HFF-Myc (cell line): Measurements from ENCODE around the gene SIRPB2.

Experiments used
- DNase-seq: peaks from one replicate; pipeline ENCODE4 v3.0.0-alpha.2; 2011; ENCODE audit warnings: low read depth; ENCODE audit errors: extremely low read depth
- H3K4me3 ChIP-seq: replicated peaks from 2 replicates; pipeline ENCODE4 v1.5.1; 2011; ENCODE audit warnings: low read depth, mild to moderate bottlenecking, control low read depth, low read length
- CTCF ChIP-seq: IDR thresholded peaks from 2 replicates; pipeline ENCODE4 v1.5.1; 2012; ENCODE audit warnings: mild to moderate bottlenecking, low read depth, low read length, control low read depth; ENCODE audit errors: missing control alignments

The SIRPB2 gene

DNA sequence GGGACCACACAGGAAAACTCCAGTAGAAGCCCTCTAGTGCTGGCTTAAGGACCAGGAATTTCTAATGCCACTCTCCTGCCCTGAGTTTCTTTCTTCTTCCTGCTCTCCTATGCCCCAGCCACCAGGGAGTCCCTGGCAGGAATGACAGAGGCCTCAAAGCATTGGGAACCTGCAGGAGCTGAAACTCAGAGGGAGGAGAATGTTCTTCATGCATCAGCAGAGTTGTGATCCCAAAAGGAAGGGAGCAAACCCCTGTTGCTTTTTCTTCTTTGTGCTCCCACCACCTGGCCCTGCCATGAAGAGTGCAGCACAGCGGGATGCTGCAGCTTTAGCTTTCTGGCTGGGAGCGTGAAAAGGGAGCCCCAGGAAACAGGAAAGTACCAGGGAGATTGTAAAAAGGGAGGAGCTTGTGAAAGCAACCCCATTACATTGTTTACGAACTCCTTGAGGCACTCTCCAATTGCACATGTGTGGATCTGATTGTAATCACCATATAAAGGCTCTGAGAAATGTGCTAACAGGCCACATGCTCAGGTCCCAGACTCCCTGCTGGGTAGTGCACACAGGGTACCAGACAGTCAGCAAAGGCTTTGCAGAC, 63.7 kb downstream of the SIRPB2 start:
- TF ChIP-seq CTCF = no peak
- no peak for DNase-seq
- H3K4me3 ChIP-seq = no peak overlapping the region

GRCh38 chr20:1426231-1426849, 64.9 kb downstream of the SIRPB2 start:
- no peak overlapping the region for H3K4me3 ChIP-seq
- no peak for TF ChIP-seq CTCF
- no peak for DNase-seq
